ENCODE results near the gene PPP1R37. TPM values are rescaled to one million over a fixed set of nuclear protein-coding genes. Genes with fewer than 3 reads are reported as not detected.
A peak's percentile ranks its signal among the peaks of the same experiment; 100 is the strongest.

The PPP1R37 gene
- total and polyA plus RNA-seq, 2 of the 13 experiments (the other 11 are each of a cell fraction or from before 2014, with no cell fraction given) = 9.0 to 14.3 TPM

GRCh38 chr19:45113628-45114027 is 20.6 kb downstream of the PPP1R37 start (continued):
- no peak for TF ChIP-seq FOSL2 (CRISPR knock-in tag; IDR thresholded peaks at IDR 0.05)
- no peak for TF ChIP-seq ZNF503 (CRISPR knock-in tag; IDR thresholded peaks at IDR 0.05)
- no peak for TF ChIP-seq ZNF569 (CRISPR knock-in tag; IDR thresholded peaks at IDR 0.05; ENCODE audit: borderline replicate concordance)
- TF ChIP-seq MBD4 (IDR thresholded peaks at IDR 0.05; ENCODE audit: borderline replicate concordance, low read length) = no peak
- TF ChIP-seq ZNF687 (CRISPR knock-in tag; IDR thresholded peaks at IDR 0.05) = peak; percentile 47; the same call in 1 of the 2 replicates
- no peak for TF ChIP-seq MTF1 (CRISPR knock-in tag; IDR thresholded peaks at IDR 0.05)
- no peak for TF ChIP-seq HIVEP1 (CRISPR knock-in tag; IDR thresholded peaks at IDR 0.05)
- 0 out of 2 replicates have a peak, but pooled peaks have one; percentile 44 for TF ChIP-seq HNRNPL (IDR thresholded peaks at IDR 0.05; ENCODE audit: low read depth, low read length)
- TF ChIP-seq NR2F1 (CRISPR knock-in tag; IDR thresholded peaks at IDR 0.05) = no peak
- peak; percentile 44; the same call in 1 of the 2 replicates for TF ChIP-seq PAXIP1 (CRISPR knock-in tag; conservative IDR thresholded peaks at IDR 0.05)
- 0 out of 2 replicates have a peak, but pooled peaks have one; percentile 12 for TF ChIP-seq GATAD2A (CRISPR knock-in tag; IDR thresholded peaks at IDR 0.05)
- peak; percentile 54 for TF ChIP-seq SAP130 (CRISPR knock-in tag; IDR thresholded peaks at IDR 0.05; ENCODE audit: low read depth)
- TF ChIP-seq GTF3A (CRISPR knock-in tag; conservative IDR thresholded peaks at IDR 0.05) = no peak
- no peak for TF ChIP-seq ZNF75D (CRISPR knock-in tag; IDR thresholded peaks at IDR 0.05; ENCODE audit: borderline replicate concordance)

All from HepG2 (cell line).